MCF 10A (cell line): Measurements from ENCODE around the gene ZNF540. TPM values are rescaled to one million over a fixed set of nuclear protein-coding genes. Genes with fewer than 3 reads are reported as not detected.

Source experiments
- Bru-seq: library from RNA; stranded (reverse); fragments of 400-500 nt; gene quantifications from one replicate; lab custom pipeline; 2021; lab: Mats Ljungman, UMichigan
- BruChase-seq, 2 experiments: library from RNA; stranded (reverse); fragments of 400-500 nt; gene quantifications; one replicate each; lab custom pipeline; 2021; lab: Mats Ljungman, UMichigan
- BruUV-seq: library from RNA; stranded (reverse); fragments of 400-500 nt; replicated peaks from 2 replicates; lab custom pipeline; 2021; lab: Mats Ljungman, UMichigan
- CTCF ChIA-PET: fragments of 300-600 bp; sonication (Branson Sonifier 250); formaldehyde crosslinking; extraction: SDS; loops from one replicate; lab custom pipeline; 2021; ENCODE audit warnings: antibody characterized with exemption, inconsistent platforms; lab: Yijun Ruan, JAX
- POLR2A ChIA-PET: fragments of 300-600, 350-650 bp; sonication (Branson Sonifier 250); formaldehyde crosslinking; extraction: SDS; loops from one replicate; lab custom pipeline; 2020; ENCODE audit warnings: antibody characterized with exemption, inconsistent platforms; lab: Yijun Ruan, JAX
- DNase-seq: peaks from one replicate; pipeline ENCODE4 v3.0.0-alpha.2; 2018; ENCODE audit not compliant: unreplicated experiment
- H3K27ac Mint-ChIP-seq: one replicate; pipeline ENCODE4 v1.8.0; 2022; ENCODE audit warnings: mild to moderate bottlenecking, low read depth, mixed read lengths; ENCODE audit not compliant: unreplicated experiment
- H3K27me3 Mint-ChIP-seq: one replicate; pipeline ENCODE4 v1.8.0; 2022; ENCODE audit warnings: mixed read lengths; ENCODE audit not compliant: insufficient read depth, unreplicated experiment
- H3K36me3 Mint-ChIP-seq: one replicate; pipeline ENCODE4 v1.8.0; 2022; ENCODE audit warnings: mild to moderate bottlenecking, moderate library complexity, mixed read lengths; ENCODE audit not compliant: insufficient read depth, unreplicated experiment
- H3K4me1 Mint-ChIP-seq: one replicate; pipeline ENCODE4 v1.8.0; 2022; ENCODE audit warnings: mixed read lengths; ENCODE audit not compliant: insufficient read depth, unreplicated experiment
- H3K4me3 Mint-ChIP-seq: one replicate; pipeline ENCODE4 v1.8.0; 2022; ENCODE audit warnings: mild to moderate bottlenecking, moderate library complexity, mixed read lengths; ENCODE audit not compliant: unreplicated experiment
- H3K9me3 Mint-ChIP-seq: one replicate; pipeline ENCODE4 v1.8.0; 2022; ENCODE audit warnings: mixed read lengths; ENCODE audit not compliant: unreplicated experiment
- intact Hi-C: fragments of 100-400 bp; cut with micrococcal nuclease; formaldehyde crosslinking; loops from 2 replicates; pipeline ENCODE4 v1.14.1; 2022
- long read RNA-seq: library from polyadenylated mRNA; stranded (forward); transcript quantifications from one replicate; pipeline ENCODE4 v2.0.0, GENCODE V29; 2022
- total RNA-seq: library from RNA; stranded (reverse); gene quantifications from 2 replicates; pipeline ENCODE4 v1.2.3, GENCODE V29; 2022
- TF ChIP-seq, protein P1 (sequence below): fragments of 200-600 bp; IDR thresholded peaks from one replicate; pipeline ENCODE4 v1.8.0; 2022; ENCODE audit warnings: antibody characterized with exemption, mild to moderate bottlenecking; ENCODE audit not compliant: unreplicated experiment

Gene ZNF540
- total RNA-seq (1.1 TPM in 2 replicates), Bru-seq, nascent RNA (percentile 39 among the genes with signal in this experiment), BruChase-seq, experiment 1, labeled RNA remaining after a 6-hour chase (percentile 32 among the genes with signal in this experiment), BruChase-seq, experiment 2, labeled RNA remaining after a 2-hour chase (percentile 41 among the genes with signal in this experiment)
- long read RNA-seq, partial matches to known transcripts: 0 of 18 reads
- long read RNA-seq, other reads (novel, unspliced or antisense): 15 of 18 reads

- peak; percentile 97 for DNase-seq
- H3K36me3 Mint-ChIP-seq: peaks cover 12% of the 10 kb centered on the region
- intact Hi-C loops: loop anchor here (1.0 to 10.0 kb wide), 2 partner anchors 61 to 380 kb away; partner anchors contain the start of genes ZFP30, ZNF383 and ZNF585B
- H3K27ac Mint-ChIP-seq: peak within 1 kb of the TSS; percentile 98
- H3K4me3 Mint-ChIP-seq: peak within 1 kb of the TSS; percentile 96
- H3K4me1 Mint-ChIP-seq: peaks cover 4% of the 10 kb centered on the region
- peaks cover 16% of the 10 kb centered on the region for H3K9me3 Mint-ChIP-seq
- CTCF ChIA-PET: interaction anchor here (0.5 to 1.5 kb wide), 4 partner anchors 18 to 740 kb away, joined by 3 to 8 read pairs (median 4); no protein-coding TSS in a partner anchor
- BruUV-seq: no TSS peak
- no peaks in the 10 kb centered on the region for H3K27me3 Mint-ChIP-seq
- POLR2A ChIA-PET: interaction anchor here (0.7 to 4.8 kb wide), 31 partner anchors 10 to 1379 kb away, joined by 3 to 70 read pairs (median 5); partner anchors contain the start of genes ZFP30, ZNF146, ZNF345 and ZNF420
- TF ChIP-seq, protein P1, sequence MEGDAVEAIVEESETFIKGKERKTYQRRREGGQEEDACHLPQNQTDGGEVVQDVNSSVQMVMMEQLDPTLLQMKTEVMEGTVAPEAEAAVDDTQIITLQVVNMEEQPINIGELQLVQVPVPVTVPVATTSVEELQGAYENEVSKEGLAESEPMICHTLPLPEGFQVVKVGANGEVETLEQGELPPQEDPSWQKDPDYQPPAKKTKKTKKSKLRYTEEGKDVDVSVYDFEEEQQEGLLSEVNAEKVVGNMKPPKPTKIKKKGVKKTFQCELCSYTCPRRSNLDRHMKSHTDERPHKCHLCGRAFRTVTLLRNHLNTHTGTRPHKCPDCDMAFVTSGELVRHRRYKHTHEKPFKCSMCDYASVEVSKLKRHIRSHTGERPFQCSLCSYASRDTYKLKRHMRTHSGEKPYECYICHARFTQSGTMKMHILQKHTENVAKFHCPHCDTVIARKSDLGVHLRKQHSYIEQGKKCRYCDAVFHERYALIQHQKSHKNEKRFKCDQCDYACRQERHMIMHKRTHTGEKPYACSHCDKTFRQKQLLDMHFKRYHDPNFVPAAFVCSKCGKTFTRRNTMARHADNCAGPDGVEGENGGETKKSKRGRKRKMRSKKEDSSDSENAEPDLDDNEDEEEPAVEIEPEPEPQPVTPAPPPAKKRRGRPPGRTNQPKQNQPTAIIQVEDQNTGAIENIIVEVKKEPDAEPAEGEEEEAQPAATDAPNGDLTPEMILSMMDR: no peak
Observed at GRCh38 chr19:37594304-37594981, at the start of gene ZNF540, which contains the start of gene ZNF571. ZNF540 (plus strand) TSS chr19:37594876; CDS start chr19:37598448, 3,572 bp downstream. ZNF571 (minus strand) TSS chr19:37594792; CDS start chr19:37586676, 8,116 bp downstream.

- H3K27ac Mint-ChIP-seq: no peak overlapping the region
- no TSS peak for BruUV-seq
- no peak for DNase-seq
- no peaks in the 10 kb centered on the region for H3K4me1 Mint-ChIP-seq
- H3K4me3 Mint-ChIP-seq: no peak overlapping the region
- H3K36me3 Mint-ChIP-seq: no peaks in the 10 kb centered on the region
- CTCF ChIA-PET: no interaction called here
- H3K27me3 Mint-ChIP-seq: no peaks in the 10 kb centered on the region
- TF ChIP-seq, protein P1: no peak
- peaks cover 36% of the 10 kb centered on the region for H3K9me3 Mint-ChIP-seq
- POLR2A ChIA-PET: no interaction called here
- intact Hi-C loops: no loop called here
Observed at GRCh38 chr19:37551129-37551993, 43.3 kb upstream of the ZNF540 start.

DNA sequence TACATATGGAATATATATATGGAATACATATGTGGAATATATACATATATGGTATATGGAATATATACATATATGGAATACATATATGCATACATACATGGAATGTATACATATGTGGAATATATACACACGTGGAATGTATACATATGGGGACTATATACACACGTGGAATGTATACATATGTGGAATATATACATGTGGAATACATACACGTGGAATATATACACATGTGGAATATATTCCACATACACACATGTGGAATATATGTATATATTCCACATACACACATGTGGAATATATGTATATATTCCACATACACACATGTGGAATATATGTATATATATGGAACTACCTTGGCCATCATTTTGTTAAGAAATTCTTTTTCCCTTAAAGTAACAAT lies 31.2 kb upstream of the ZNF540 start:
- H3K36me3 Mint-ChIP-seq: peaks cover 38% of the 10 kb centered on the region
- ChIA-PET CTCF (no interaction called here), POLR2A (no interaction called here)
- BruUV-seq: no TSS peak
- intact Hi-C loops: no loop called here
- no peak overlapping the region for H3K27ac Mint-ChIP-seq
- H3K27me3 Mint-ChIP-seq: no peaks in the 10 kb centered on the region
- H3K9me3 Mint-ChIP-seq: peaks cover 27% of the 10 kb centered on the region
- no peaks in the 10 kb centered on the region for H3K4me1 Mint-ChIP-seq
- TF ChIP-seq, protein P1: no peak
- no peak for DNase-seq
- H3K4me3 Mint-ChIP-seq: no peak overlapping the region
